DMS79 (cell line): ENCODE measurements around the gene HOXA6.
A peak's percentile ranks its signal among the peaks of the same experiment; 100 is the strongest.

Experiments
- DNase-seq: peaks from one replicate; lab custom pipeline; 2025; lab: John Stamatoyannopoulos, UW

Gene HOXA6

DNA sequence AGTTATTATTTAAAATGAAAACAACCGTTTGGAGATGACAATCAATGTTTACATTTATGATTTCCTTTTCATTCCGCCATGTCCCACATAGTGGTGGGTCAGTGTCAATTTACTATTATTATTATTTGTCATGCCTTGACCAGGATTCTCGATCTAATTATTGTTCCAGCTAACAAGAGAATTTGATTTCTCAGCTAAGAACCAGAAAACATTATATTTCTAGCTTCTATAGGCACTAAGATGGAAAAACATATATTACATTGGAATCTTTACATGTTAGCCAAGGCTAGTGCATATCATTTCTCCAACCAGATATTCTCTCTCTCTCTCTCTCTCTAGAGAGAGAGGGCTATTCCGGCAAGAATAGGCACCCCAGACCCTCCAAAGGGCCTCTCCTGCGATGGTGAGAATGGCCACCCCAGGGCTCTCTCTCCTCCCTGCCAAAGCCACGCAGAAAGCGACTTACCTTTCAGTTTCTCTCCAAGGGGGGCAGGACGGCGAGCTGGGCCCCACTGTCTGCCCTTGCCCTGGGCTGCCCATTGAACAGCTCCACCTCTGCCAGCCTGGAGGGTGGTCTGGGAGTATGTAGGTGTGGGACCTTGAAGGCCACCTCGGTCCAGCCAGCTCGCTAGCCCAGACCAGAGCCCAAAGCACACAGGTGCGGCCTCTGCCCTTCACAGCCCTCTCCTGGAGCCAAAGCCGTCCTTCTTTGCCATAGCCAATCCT, 2.4 kb upstream of the HOXA6 start:
- DNase-seq = no peak

DNA sequence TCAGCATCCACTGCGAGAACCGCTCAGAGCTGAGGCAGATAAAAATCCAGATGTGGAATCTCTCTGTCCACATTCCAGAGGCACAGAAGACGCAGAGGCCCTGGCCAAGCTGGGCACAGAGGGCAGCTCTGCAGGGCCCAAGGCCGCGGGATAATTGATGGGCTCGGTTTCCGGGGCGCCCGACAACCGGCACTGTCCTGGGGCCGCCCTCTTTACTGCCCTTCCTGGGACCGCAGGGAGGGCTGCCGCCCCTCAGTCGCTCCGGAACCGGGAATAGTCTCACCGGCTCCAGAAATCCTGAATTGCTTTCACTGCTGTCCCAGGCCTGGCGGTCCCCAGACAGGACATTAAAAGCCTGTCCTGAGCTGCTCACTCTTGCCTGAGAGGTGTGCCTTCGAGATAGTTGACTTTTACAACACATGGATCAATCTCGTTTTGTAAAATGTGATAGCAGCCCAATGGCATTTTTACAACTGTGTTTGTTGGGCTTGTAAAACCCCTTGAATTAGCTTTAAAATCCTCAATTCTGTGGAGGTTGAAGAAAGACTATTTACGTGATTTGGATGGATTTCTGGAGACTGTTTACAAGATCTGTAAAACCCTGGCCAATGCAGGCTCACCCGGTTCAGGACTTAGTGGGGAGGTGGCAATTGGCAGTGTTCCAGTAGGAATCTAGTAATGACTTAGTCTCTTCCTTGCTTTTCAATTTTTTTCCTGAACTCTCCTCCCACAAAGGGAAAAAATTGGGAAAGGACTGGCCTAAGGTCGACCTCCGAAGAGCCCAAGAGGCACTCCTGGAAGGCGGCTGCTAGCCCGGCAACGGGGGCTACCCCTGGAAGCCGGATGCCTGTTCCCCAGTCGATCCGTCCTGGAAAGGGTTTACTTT, 1.4 kb upstream of the HOXA6 start:
- peak; percentile 20 for DNase-seq

DNA sequence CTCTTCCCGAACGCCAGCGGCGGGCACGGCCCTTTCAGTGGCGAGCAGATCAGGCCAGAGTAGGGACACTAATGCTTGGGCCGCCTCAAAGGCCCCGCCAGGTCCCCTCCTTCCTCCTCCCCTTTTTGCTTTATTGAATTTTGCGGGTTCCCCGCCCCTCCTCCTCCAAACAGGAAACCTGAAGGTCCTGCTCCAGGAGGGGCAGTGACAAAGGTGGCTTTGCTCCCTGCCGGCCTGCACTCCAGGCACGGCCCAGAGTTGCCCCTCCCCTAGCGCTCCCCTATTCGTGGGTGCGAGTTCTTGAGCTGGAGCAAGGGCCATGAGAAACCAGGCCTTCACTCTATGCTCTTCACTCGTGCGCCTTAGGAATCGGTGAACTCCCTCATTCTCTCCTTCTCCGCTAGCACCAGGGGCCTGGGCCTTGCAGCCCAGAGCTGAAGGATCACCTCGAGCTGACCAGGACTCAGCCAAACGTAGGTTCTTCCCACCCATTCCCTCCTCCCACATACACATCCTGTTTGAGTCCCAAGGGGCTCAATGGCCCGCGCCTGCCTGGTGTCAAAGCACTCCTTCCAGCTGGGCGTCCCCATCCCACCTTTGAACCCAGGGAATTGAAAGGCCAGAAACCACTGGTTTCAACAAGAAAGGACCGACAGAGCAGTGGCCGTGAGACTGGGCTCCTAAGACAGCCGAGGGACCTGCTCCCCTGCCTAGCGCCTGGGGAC, 619 bp upstream of the HOXA6 start:
- DNase-seq = peak; percentile 32

DNA sequence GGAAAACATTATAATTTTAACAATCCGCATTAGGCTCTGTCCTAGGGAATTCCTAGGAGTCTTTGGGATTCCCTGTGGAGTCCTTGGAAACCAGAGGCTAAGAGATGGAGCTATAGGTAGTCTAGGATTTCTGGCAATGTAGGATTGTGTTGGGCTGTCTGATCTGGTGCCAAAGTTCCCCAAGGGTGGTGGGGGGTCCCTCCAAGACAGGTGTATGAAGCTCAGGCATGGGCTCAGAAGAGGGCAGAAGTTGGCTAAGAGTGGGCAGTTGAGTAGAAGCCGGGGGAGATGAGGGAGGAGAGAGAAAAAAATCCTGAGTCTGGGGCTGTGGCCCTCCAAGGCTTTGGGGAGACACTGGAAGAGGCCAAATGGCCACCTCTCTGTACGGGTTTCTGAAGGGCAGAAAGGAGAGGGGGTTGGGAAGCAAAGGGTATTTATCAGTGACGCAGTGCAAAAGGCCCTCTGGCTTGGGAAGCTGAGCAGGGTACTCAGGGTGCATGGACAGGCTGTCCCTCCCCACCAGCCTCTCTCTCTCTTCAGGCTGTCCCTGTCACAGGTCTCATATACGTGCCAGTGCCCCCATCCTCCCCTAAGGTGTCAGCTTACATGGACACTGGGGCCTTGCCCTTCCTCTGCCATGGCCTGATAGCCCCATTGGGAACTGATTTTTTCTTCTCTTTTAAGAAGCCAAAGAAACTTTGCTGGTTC, 929 bp downstream of the HOXA6 start:
- DNase-seq = no peak

DNA sequence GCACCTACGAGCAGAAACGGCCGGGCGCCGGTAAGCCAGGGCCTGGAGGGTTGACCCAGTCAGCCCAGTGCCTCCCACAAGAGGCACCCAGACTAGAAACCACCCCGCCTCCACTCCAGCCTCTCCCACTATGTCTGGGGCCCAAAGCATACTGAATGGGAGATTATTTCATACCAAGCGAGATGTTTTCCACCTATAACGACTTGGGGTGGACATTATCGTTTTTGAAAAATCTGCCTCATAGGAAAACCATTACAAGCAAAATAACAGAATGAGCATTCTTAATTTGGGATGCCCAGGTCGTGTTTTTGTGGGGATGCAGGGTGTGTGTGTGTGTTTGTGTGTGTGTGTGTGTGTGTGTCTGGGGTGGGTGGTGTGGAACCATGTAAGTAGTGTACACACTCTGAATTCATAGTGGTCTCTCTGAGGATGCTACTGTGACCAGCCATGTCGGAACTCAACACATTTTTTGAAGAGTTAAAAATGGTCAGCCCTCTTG, 1.6 kb downstream of the HOXA6 start:
- no peak for DNase-seq

DNA sequence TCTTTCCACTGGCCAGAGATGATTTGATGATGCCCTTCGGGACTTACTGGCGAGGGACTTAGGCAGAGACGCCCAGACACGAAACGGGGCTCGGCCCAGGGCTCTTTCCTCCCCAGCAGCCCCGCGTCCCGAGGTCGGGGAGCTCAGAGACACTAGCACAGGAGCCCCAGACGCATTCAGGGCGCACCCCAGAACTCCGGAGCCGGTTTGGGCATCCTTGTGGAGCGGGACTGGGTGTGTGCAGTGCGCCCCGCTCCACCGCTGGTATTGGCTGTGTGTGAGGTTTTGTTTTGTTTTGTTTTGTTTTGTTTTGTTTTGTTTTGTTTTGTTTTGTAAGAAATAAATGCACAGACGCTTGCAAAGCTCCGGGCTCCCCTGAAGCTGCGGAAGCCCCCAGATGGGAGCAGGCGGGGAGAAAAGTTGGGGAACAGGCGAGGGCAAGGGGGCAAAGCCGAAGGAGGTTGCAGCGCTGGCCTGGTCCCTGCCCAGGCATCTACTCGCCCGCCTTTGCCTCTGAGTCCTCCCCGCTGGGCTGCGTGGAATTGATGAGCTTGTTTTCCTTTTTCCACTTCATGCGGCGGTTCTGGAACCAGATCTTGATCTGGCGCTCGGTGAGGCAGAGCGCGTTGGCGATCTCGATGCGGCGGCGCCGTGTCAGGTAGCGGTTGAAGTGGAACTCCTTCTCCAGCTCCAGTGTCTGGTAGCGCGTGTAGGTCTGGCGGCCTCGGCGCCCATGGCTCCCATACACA, 2.2 kb downstream of the HOXA6 start:
- no peak for DNase-seq

DNA sequence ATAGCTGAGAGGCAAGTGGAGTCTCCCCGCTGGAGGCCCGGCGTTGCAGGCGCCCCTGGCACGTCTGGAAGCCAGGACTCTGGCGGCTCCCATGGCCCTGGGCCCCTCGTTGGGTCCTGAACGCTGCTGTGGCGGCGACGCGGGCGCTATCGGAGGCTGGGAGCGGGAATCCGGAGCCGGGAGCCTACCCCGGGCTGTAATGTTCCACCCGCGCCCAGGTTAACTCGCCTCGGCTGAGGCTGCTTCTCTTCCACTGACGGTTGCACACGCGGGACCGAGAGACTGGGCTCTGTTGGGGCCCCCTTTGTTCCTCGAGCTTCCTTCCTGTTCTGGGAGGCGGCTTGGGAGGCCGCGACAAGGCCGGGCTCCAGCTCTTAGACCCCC, 2.8 kb downstream of the HOXA6 start:
- DNase-seq = no peak

DNA sequence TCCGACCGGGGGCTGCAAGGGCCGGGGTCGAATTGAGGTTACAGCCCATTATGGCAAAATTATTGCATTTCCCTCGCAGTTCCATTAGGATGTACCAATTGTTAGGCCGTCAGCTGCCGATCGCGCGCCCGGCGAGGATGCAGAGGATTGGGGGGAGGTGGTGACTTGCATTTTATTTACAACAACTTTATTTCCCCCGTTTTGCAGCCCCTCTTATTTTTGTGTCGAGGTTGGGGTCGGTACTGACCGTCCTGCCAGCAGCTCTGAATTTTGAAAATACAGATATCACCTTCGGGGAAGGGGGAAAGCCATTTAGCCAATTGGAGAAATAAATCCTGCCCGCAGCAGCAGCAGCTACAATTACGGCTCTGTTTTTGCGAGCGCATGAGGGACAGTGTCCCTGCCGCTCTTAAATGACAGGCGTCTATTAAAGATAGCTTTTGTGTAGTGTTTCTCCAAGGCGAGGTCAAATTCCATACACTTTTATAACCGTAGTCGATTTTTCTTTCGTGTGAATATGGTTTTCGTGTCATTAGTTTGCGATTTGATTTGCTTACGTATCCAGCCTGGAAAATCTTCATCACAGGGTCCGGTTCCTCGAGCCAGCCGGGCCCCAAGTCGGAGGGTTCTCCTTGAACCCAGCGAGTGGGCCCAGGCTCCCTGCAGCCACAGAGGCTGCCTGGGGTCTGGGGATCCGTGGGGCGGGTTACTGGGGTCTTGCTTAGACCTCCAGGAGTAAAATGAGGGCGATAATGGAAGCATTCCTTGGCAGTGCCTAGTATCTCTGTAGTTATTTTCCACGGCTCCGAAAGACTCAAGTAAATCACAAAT, 3.4 kb downstream of the HOXA6 start:
- DNase-seq = no peak

DNA sequence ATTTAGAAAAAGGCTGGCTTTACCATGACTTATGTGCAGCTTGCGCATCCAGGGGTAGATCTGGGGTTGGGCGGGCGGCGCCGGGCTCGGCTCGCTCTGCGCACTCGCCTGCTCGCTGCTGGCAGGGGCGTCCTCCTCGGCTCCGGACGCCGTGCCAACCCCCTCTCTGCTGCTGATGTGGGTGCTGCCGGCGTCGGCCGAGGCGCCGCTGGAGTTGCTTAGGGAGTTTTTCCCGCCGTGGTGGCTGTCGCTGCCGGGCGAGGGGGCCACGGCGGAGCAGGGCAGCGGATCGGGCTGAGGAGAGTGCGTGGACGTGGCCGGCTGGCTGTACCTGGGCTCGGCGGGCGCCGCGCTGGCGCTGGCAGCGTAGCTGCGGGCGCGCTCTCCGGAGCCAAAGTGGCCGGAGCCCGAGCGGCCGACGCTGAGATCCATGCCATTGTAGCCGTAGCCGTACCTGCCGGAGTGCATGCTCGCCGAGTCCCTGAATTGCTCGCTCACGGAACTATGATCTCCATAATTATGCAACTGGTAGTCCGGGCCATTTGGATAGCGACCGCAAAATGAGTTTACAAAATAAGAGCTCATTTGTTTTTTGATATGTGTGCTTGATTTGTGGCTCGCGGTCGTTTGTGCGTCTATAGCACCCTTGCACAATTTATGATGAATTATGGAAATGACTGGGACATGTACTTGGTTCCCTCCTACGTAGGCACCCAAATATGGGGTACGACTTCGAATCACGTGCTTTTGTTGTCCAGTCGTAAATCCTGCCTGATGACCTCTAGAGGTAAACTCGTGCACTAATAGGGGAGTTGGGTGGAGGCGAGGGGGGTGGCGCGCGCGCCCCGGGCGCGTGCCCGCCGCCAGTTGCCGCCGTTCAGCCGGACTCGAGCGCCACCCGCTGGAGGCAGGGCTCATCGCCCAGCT, 4.3 kb downstream of the HOXA6 start, which contains the start of gene HOXA5:
Gene HOXA5 (minus strand): TSS at position 659 of the 927 bp plus-strand sequence. CDS start 74 bp downstream, at position 585.
- DNase-seq = peak; percentile 72

DNA sequence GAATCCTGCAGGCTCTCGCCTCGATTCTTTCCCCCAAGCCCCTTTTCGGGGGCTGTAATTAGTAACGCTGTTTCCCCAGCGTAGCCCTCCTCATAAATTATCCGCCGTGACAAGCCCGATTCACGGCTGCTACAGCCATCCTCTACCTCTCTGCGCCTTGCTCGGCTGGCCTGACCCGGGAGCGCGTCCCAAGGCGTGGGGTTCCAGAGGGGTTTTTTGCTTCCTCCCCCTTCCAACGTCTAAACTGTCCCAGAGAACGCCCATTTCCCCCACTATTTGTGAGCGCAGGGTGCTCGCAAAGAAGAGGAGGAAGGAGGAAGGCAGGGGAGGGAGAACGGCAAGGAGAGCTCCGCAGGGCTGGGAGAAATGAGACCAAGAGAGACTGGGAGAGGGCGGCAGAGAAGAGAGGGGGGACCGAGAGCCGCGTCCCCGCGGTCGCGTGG, 5.0 kb downstream of the HOXA6 start:
- no peak for DNase-seq

DNA sequence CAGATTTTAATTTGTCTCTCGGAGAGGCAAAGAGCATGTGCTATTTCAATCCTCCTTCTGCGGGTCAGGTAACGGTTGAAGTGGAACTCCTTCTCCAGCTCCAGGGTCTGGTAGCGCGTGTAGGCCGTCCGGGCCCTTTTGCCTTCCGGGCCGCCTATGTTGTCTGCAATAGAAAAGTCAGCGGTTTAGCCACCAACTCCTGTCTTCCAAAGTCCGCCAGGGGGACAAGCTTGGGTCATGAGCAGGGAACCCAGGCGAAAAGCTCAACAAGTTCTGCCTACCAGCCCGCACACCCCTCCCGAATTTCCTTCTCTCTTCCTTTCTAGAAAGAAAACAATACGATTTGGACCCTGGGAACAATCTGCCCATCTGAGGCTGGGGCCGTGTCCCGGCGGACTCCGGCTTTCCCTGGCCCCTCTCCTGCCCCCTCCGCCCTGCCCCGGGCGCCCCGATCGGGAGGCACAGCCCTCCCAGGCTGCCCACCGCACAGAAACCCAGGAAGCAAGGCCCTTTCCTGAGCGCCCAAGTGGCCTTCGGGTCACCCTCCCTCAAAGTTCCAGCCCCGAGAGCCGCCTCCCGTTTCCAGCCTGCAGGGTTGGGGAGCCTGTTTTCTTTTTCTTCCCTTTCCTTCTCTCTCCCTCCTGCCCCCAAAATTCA, 5.5 kb downstream of the HOXA6 start:
- DNase-seq = no peak

DNA sequence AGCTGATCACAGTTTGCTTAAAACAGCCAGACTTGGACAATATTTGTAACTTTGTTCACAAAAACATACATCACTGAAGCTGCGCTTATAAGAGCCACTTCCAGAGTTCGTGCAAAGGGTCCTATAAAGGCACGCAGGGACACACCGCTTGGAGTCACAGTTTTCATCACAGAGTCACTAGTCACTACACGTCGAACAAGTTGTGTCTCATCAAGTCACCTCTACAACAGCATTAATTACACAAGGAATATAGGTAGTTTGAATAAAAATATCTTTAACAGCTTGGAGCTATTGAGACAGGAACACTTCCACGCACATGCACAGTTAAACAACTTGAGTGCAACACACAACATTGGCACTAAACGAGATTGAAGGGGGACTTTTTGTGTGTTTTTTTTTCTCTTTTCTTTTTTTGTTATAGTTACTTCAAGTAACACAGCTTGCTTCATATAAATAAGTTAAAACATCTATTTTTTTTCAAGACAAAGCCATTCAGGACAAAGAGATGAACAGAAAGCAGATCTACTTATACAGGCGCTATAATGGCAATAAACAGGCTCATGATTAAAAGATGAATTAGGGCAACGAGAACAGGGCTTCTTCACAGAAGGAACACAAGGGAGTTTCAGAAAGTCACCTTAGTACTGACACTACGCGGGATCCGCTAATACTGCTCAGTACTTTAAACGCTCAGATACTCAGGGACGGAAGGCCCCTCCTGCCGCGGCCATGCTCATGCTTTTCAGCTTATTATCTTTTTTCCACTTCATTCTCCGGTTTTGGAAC, 6.2 kb downstream of the HOXA6 start:
- no peak for DNase-seq

DNA sequence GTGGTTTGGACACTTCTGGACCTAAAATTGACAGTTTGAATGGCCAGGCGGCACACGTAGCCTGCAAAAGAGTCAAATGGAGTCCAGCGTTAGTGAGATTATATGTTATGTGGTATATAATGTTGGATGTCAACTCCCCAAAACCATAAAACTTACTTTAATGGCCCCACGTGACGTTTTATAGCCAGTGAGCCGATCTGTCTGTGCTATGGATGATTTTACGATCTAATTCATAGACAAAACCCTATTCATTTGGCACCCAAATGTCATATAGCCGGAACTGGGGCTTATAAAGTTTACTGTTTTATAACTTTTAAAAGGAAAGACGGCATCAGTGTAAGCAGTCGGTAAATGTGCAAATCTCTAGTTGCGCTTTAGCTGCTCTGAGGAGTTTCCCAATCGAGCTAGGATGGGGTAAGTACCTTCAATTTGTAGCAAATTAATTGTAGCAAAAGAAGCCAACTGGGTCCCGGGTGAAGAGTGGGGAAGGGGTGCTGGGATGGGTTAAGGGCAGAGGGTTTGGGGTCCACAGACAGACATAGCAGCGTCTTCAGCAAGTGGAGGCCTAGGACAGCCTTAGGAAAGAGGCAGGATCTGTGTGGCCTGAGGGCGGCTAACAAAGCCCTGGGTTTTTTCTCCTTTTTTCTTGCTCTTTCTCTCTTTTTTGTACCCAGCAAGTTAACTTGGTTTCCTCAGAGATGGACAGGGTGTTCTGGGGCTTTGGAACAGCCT, 7.3 kb downstream of the HOXA6 start:
- no peak for DNase-seq

DNA sequence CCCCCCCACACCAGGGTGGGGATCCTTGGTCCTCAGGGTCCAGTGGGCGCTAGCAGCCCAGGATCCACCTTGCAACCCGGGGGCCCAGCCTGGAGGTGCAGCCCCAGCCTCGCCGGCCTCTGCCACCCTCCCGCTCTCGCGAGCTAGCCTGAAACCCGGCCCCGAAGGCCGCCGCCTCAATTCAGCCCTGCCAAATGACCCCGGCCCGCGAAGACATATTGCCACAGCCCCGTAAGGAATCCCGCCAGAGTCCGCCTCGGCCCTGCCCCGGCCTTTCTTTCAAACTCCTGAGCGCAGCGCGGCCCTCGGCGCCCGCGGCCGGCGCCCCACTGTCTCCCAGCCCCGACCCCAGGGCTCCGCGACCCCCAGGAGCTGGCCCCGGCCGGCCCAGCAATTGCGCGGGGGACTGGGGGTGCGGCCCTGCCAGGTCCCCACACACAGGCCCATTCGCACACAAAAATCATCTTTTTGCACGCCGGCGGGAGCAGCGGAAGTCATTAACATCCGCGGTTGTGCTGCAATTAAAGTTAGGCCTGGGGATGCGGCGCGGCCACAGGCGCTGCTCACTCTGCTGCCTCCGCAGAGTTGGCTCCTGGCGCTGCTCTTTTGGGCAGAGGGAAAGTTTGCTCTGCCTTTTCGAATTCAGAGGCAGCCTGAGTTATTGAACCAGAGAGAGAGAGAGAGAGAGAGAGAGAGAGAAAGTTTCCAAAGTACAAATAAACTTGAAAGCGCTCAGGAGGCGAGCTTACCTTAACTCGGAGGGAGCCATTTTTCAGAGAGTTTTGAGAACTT, 8.0 kb downstream of the HOXA6 start:
- no peak for DNase-seq

DNA sequence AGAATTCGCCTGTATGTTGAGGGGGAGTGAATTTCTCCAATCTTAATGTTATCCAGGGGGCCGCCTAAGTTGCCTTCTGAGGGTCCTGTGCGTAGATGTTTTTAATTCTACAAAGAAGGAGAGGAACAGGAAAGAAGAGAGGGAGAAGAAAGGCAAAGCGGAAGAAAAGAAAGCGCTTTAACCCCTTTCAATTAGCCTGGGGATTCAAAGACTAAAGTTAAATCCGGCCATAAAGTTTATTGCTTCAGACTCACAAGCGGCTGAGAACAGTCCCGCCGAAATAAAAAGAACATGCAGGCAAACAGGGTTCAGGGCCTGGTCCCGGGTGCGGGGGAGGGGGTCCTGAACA, 8.6 kb downstream of the HOXA6 start:
- DNase-seq = no peak

DNA sequence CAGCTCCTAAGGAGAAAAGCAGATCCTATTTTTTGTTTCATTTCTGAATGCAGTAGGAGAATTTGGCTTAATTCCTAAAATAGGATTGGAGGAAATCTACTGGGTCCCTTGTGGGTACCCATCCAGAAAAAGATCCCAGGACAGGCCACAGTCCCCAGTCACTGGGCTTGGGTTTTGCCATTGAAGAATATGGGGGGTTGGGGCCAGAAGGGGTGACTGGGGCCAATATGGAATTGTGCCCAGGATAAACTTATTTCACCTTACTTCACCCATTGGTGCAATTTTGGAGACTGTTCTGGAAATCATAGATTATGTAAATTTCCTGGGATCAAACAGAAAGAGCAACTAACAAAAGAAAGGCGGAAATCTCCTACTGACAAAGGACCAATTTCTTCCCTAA, 9.1 kb downstream of the HOXA6 start:
- DNase-seq = no peak
